Glutamatergic neuron (in vitro differentiated cells): Measurements from ENCODE around the gene CARHSP1. TPM values are rescaled to one million over a fixed set of nuclear protein-coding genes. Genes with fewer than 3 reads are reported as not detected.

Source experiments
- DNase-seq: peaks from one replicate; pipeline ENCODE4 v3.0.0; 2022
- H3K27ac Mint-ChIP-seq: one replicate; pipeline ENCODE4 v1.8.0; 2020; ENCODE audit warnings: mild to moderate bottlenecking, mixed read lengths, inconsistent platforms; ENCODE audit not compliant: unreplicated experiment
- H3K27me3 Mint-ChIP-seq: one replicate; pipeline ENCODE4 v1.8.0; 2020; ENCODE audit warnings: mild to moderate bottlenecking, moderate library complexity, mixed read lengths, inconsistent platforms; ENCODE audit not compliant: unreplicated experiment
- H3K36me3 Mint-ChIP-seq: one replicate; pipeline ENCODE4 v1.8.0; 2020; ENCODE audit warnings: mild to moderate bottlenecking, mixed read lengths, inconsistent platforms; ENCODE audit not compliant: unreplicated experiment
- H3K4me1 Mint-ChIP-seq: one replicate; pipeline ENCODE4 v1.8.0; 2020; ENCODE audit warnings: mild to moderate bottlenecking, low read depth, mixed read lengths, inconsistent platforms; ENCODE audit not compliant: unreplicated experiment
- H3K4me3 Mint-ChIP-seq: one replicate; pipeline ENCODE4 v1.8.0; 2020; ENCODE audit warnings: mild to moderate bottlenecking, mixed read lengths, inconsistent platforms; ENCODE audit not compliant: unreplicated experiment
- H3K9me3 Mint-ChIP-seq: one replicate; pipeline ENCODE4 v1.8.0; 2020; ENCODE audit warnings: mild to moderate bottlenecking, moderate library complexity, mixed read lengths, inconsistent platforms; ENCODE audit not compliant: unreplicated experiment
- total RNA-seq: library from RNA; stranded (reverse); fragmentation: NEBNext Ultra II Directional; extraction: Animal tissue kit (Norgen Biotek cat#: 25700); gene quantifications from one replicate; pipeline ENCODE4 v1.2.1, GENCODE V29; 2021; ENCODE audit not compliant: unreplicated experiment
- TF ChIP-seq, protein P1 (sequence below): fragments of 200-600 bp; sonication (generic); IDR thresholded peaks from one replicate; pipeline ENCODE4 v1.5.0; 2021; ENCODE audit not compliant: partially characterized antibody, unreplicated experiment

The CARHSP1 gene
- total RNA-seq, 1 donor from 2014 or later = 180 TPM

DNA sequence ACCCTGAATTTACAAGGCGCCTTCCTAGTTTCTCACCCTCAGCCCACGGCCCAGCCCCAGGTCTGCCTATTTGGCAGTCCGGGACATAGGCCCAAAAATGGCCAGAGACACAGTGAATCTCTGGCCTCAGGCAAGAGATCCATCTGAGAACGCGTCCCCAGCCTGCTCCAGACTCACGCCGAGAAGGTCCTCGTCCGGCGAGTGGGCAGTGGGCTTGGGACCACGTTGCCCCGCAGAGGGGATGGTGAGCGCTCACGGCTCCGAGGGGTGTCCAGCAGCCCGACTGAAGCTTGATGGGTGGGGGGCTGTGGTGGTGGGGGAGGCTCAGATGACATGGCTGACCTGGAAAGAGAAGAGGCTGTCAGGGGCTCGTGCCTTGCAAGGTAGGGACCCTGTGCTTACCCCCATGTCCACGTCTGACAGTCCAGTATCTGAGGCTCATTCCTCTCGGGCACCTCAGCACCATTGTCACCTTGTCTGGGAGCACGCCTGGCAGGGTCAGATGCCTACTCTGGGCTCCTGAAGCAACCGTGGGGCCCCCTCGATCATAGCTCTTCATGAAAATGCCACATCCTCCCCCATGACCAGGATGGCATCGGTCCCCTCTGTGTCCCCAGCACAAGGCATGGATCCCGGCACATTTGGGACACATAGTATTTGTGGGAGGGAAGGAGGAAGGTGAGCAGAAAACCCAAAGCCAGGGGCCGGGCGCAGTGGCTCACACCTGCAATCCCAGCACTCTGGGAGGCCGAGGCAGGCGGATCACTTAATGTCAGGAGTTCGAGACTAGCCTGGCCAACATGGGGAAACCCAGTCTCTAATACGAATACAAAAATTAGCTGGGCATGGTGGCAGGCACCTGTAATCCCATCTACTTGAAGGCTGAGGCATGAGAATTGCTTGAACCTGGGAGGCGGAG is 9.6 kb downstream of the CARHSP1 start:
- Mint-ChIP-seq H3K4me3 (no peak overlapping the region), H3K27ac (peak overlapping the region; percentile 48), H3K36me3 (no peaks in the 10 kb centered on the region), H3K27me3 (peaks cover 17% of the 10 kb centered on the region), H3K4me1 (peaks cover 26% of the 10 kb centered on the region), H3K9me3 (peaks cover 5% of the 10 kb centered on the region)
- TF ChIP-seq, protein P1, sequence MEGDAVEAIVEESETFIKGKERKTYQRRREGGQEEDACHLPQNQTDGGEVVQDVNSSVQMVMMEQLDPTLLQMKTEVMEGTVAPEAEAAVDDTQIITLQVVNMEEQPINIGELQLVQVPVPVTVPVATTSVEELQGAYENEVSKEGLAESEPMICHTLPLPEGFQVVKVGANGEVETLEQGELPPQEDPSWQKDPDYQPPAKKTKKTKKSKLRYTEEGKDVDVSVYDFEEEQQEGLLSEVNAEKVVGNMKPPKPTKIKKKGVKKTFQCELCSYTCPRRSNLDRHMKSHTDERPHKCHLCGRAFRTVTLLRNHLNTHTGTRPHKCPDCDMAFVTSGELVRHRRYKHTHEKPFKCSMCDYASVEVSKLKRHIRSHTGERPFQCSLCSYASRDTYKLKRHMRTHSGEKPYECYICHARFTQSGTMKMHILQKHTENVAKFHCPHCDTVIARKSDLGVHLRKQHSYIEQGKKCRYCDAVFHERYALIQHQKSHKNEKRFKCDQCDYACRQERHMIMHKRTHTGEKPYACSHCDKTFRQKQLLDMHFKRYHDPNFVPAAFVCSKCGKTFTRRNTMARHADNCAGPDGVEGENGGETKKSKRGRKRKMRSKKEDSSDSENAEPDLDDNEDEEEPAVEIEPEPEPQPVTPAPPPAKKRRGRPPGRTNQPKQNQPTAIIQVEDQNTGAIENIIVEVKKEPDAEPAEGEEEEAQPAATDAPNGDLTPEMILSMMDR = no peak
- no peak for DNase-seq

DNA sequence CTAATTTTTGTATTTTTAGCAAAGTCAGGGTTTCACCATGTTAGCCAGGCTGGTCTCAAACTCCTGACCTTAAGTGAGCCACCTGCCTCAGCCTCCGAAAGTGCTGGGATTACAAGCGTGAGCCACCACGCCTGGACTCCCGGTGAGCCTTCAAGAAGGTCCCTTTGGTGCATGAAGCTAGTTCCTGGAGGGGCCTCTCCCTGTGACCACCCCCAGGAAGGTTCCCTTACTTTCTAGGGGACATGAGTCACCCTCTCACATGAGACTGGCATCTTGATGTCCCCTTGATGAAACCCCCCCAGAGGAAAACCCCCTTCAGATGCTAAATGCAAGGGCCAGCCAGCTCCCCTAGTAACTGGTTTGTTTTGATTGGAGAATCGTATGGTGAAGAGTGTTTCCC is 12.8 kb downstream of the CARHSP1 start:
- Mint-ChIP-seq H3K9me3 (peaks cover 5% of the 10 kb centered on the region), H3K4me1 (peaks cover 17% of the 10 kb centered on the region), H3K36me3 (no peaks in the 10 kb centered on the region), H3K27me3 (peaks cover 12% of the 10 kb centered on the region), H3K4me3 (no peak overlapping the region), H3K27ac (no peak overlapping the region)
- no peak for DNase-seq
- TF ChIP-seq, protein P1 = no peak

DNA sequence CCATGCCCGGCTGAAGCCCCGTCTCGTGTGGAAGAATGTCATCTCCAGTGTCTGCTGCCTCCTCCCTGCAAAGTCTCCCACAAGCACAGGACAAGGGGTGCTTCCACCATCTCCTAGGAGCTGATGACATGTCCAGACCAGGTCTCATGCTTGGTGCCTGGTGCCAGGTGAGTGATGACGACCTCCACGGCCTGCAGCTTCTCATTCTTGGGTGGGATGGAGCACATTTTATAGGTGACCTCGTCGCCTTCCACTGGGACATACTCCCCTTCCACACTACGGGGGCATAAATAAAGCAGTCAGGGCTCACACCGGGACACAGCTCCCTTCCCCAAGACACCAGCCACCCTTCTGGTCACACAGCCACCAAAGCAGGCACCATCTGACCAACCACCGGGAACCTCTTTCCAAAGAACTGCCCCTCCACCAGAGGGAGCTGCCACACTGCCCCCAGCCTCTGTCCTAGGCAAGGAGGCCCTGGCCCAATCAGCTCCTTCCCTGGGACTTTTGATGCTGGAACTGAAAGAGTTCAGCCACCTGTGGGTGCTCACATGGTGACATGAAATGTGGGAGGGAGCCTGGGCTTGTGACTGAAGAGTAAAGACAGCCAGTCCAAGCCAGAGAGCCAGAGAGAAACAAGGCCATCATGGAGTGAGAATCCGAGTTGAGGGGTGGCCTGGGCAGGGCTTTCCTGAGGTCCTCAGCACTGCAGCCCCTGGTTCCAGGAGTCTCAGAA is 13.6 kb downstream of the CARHSP1 start:
- no peak overlapping the region for H3K27ac Mint-ChIP-seq
- peaks cover 5% of the 10 kb centered on the region for H3K9me3 Mint-ChIP-seq
- H3K4me1 Mint-ChIP-seq = peaks cover 20% of the 10 kb centered on the region
- H3K36me3 Mint-ChIP-seq = no peaks in the 10 kb centered on the region
- DNase-seq = no peak
- H3K4me3 Mint-ChIP-seq = no peak overlapping the region
- H3K27me3 Mint-ChIP-seq = peaks cover 12% of the 10 kb centered on the region
- TF ChIP-seq, protein P1 = no peak

DNA sequence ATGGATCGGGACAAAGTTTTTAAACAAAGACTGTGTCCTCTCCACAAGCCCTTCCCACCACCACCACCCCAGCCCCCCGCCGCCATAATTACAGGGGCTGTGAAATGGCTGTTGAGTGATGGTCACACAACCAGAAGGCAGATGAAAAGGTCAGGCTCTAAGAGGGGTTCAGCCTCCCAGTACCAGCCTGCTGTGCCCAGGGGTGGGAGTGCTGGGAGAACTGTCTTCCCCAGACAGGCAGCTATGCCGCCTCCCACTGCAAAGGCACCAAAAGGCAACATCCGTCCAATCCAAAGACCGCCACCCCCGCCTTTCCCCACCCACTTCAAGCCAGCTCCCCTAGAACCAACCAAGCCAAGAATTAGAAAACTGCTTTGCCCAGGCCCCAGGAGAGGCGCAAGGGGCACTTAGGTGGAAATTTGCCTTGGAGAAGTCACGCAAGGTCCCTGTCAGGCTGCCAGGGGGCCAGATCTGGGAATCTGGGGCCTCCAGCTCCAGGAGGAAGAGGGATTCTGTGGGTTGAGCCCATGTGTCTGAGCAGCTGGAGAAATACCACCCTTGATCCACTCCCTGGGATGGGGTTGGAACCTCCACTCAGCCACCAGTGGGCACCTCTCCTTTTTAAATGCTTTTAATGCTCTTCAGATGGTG is 14.4 kb downstream of the CARHSP1 start:
- TF ChIP-seq, protein P1 = no peak
- Mint-ChIP-seq H3K4me1 (peaks cover 24% of the 10 kb centered on the region), H3K27ac (no peak overlapping the region), H3K4me3 (no peak overlapping the region), H3K9me3 (peaks cover 7% of the 10 kb centered on the region), H3K27me3 (peaks cover 10% of the 10 kb centered on the region), H3K36me3 (no peaks in the 10 kb centered on the region)
- DNase-seq = no peak
